Bronchial epithelial cell (primary cell): Measurements from ENCODE around the gene SLC25A21. TPM values are rescaled to one million over a fixed set of nuclear protein-coding genes. Genes with fewer than 3 reads are reported as not detected.

Source experiments
- DNase-seq: peaks from one replicate; pipeline ENCODE4 v3.0.0-alpha.2; 2010; ENCODE audit warnings: low read depth
- FAIRE-seq: peaks from 2 replicates; lab custom pipeline; 2011; peaks lifted over from hg19 to GRCh38; lab: Jason Lieb, UNC
- H3K27me3 ChIP-seq: 2 replicates; pipeline ENCODE4 v1.5.1; 2011; ENCODE audit warnings: low read length; ENCODE audit not compliant: control insufficient read depth, insufficient read depth
- H3K36me3 ChIP-seq: 2 replicates; pipeline ENCODE4 v1.5.1; 2011; ENCODE audit warnings: low read length; ENCODE audit not compliant: control insufficient read depth, insufficient read depth
- H3K4me3 ChIP-seq: 2 replicates; pipeline ENCODE4 v1.5.1; 2011; ENCODE audit warnings: mild to moderate bottlenecking, low read depth, low read length, control low read depth
- total RNA-seq: library from RNA; depleted of rRNA; stranded (reverse); fragments of >200 nt; gene quantifications from 2 replicates; pipeline ENCODE4 v1.2.1, GENCODE V29; 2014
- TF ChIP-seq, protein P1 (sequence below): IDR thresholded peaks from 2 replicates; pipeline ENCODE4 v1.5.1; 2011; ENCODE audit warnings: mild to moderate bottlenecking, moderate library complexity, low read length, control low read depth, inconsistent platforms; ENCODE audit not compliant: insufficient read depth, severe bottlenecking

The SLC25A21 gene
- total RNA-seq, 1 donor from 2014 or later: 0.53 TPM

DNA sequence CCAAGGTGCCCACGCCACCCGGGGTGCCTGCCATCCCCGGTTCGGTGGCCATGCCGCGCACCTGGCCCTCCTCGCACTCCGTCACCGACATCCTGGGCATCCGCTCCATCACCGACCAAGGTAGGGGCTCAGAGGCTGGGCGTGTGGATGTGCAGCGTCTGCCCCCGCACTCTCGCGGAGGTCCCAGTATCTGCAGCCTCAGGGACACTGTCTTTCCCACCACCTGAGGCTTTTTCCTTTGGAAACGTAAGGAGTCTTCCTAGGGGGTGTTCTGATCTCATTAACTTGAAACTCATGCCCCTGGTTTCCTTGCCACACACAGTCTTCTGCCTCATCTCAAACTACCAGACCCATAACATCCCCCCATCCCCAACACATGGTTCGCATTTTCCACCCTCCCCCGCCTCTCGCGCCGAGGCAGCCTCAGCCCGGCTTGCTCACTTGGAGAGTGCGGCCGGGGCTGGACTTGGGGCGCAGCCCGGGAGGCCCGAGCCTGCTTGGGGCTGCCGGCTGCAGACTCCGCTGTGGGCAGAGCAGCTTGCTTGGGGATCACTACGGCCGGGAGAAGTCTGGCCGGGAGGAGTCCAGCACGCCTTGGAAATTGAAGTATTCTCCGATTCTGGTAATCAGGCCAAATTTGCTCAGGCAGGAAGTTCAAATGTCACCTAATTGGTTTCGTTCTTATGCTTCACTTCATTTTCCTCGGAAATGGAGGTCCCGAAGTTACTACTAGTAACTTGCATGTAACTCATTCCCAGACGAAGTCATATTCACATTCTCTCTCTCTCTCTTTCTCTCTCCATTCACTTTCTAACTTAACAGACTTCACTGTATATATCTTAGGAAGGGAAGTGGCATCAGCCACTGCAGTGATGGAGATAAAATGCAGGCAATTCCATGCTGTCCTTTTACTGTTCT is 508.7 kb downstream of the SLC25A21 start:
- TF ChIP-seq, protein P1, sequence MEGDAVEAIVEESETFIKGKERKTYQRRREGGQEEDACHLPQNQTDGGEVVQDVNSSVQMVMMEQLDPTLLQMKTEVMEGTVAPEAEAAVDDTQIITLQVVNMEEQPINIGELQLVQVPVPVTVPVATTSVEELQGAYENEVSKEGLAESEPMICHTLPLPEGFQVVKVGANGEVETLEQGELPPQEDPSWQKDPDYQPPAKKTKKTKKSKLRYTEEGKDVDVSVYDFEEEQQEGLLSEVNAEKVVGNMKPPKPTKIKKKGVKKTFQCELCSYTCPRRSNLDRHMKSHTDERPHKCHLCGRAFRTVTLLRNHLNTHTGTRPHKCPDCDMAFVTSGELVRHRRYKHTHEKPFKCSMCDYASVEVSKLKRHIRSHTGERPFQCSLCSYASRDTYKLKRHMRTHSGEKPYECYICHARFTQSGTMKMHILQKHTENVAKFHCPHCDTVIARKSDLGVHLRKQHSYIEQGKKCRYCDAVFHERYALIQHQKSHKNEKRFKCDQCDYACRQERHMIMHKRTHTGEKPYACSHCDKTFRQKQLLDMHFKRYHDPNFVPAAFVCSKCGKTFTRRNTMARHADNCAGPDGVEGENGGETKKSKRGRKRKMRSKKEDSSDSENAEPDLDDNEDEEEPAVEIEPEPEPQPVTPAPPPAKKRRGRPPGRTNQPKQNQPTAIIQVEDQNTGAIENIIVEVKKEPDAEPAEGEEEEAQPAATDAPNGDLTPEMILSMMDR: no peak
- peak overlapping the region; percentile 67 for H3K4me3 ChIP-seq
- DNase-seq: peak; percentile 26
- FAIRE-seq: no peak
- no peaks in the 10 kb centered on the region for H3K27me3 ChIP-seq
- H3K36me3 ChIP-seq: peaks cover 20% of the 10 kb centered on the region

DNA sequence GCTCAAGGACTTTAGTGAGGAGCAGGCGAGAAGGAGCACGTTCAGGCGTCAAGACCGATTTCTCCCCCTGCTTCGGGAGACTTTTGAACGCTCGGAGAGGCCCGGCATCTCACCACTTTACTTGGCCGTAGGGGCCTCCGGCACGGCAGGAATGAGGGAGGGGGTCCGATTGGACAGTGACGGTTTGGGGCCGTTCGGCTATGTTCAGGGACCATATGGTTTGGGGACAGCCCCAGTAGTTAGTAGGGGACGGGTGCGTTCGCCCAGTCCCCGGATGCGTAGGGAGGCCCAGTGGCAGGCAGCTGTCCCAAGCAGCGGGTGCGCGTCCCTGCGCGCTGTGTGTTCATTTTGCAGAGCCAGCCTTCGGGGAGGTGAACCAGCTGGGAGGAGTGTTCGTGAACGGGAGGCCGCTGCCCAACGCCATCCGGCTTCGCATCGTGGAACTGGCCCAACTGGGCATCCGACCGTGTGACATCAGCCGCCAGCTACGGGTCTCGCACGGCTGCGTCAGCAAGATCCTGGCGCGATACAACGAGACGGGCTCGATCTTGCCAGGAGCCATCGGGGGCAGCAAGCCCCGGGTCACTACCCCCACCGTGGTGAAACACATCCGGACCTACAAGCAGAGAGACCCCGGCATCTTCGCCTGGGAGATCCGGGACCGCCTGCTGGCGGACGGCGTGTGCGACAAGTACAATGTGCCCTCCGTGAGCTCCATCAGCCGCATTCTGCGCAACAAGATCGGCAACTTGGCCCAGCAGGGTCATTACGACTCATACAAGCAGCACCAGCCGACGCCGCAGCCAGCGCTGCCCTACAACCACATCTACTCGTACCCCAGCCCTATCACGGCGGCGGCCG is 509.6 kb downstream of the SLC25A21 start:
- H3K36me3 ChIP-seq: peaks cover 20% of the 10 kb centered on the region
- peak overlapping the region; percentile 67 for H3K4me3 ChIP-seq
- H3K27me3 ChIP-seq: no peaks in the 10 kb centered on the region
- FAIRE-seq (no peak), DNase-seq (peak; percentile 34)
- TF ChIP-seq, protein P1: peak; percentile 3

DNA sequence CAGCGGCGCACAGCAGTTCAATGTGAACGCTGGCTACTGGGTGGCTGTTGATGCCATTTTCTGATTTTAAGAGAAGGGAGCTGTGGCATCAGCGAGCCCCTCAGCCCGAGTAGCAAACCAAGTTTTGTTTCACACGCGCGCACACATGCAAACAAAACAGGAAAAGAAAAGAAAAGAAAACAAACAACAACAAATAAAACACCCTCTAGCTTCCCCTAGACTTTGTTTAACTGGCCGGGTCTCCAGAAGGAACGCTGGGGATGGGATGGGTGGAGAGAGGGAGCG is 510.2 kb downstream of the SLC25A21 start:
- DNase-seq (no peak), FAIRE-seq (no peak)
- TF ChIP-seq, protein P1: no peak
- H3K4me3 ChIP-seq: peak overlapping the region; percentile 67
- H3K36me3 ChIP-seq: peaks cover 19% of the 10 kb centered on the region
- no peaks in the 10 kb centered on the region for H3K27me3 ChIP-seq

DNA sequence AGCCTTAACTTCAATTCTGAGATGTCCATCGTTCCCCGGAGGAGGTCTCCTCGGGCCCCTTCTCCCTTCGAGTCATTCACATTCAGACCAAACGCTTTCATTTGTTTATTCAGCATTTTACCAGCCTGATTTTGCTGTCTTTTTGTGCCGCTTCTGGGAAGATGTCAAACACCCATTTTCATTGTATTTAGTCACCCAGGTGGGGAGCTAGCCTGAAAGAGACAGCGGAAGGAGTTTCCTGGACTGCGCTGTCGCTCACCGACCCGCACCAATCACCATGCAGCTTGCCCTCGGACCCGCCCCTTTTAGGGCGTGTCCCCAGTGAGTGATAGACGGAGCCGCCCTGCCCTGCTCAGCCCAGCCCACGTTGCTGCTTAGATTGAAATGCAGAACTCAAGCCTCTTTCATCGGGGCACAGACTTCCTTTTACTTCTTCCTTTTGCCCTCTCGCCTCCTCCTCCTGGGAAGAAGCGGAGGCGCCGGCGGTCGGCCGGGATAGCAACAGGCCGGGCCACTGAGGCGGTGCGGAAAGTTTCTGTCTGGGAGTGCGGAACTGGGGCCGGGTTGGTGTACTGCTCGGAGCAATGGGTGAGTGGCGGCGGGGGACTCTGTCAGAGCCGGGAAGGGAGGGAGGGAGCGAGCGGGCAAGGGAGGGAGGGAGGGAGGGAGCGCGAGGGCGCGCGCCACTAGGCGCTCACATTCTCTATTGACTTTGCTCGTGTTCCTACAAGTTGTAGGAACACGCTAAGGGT is 510.7 kb downstream of the SLC25A21 start, which contains the start of gene PAX9:
PAX9 (plus strand) TSS at position 355 of the 752 bp plus-strand sequence; CDS start at position 585, 230 bp downstream.
- FAIRE-seq: peak; percentile 96

More for the DNA sequence above, 510.7 kb downstream of the SLC25A21 start, which contains the start of gene PAX9:
- Histone ChIP-seq H3K27me3 (no peaks in the 10 kb centered on the region), H3K36me3 (peaks cover 15% of the 10 kb centered on the region), H3K4me3 (peak within 1 kb of the TSS; percentile 67)
- TF ChIP-seq, protein P1: no peak
- DNase-seq: peak; percentile 94
